ENCODE data around the gene TAS2R5.

DNA sequence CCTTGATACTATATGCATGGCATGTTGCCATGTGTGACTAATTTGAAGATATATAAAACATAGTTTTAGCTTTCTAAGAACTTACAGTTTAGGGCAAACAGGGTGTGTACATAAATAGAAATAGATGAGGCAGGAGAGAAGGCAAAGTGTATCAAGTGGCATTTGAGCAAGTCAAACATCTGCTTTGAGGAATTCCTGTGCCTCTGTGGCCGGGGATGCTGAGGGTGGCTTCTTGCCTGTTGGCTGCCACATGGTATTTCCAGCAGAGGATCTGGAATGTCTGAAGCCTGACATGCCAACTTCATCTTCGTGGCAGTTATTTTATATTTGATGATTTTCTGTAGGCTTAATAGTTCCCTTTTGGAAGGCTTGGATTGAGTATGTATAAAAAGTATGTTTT is 45.9 kb upstream of the TAS2R5 start:
- TF ChIP-seq, protein P1, sequence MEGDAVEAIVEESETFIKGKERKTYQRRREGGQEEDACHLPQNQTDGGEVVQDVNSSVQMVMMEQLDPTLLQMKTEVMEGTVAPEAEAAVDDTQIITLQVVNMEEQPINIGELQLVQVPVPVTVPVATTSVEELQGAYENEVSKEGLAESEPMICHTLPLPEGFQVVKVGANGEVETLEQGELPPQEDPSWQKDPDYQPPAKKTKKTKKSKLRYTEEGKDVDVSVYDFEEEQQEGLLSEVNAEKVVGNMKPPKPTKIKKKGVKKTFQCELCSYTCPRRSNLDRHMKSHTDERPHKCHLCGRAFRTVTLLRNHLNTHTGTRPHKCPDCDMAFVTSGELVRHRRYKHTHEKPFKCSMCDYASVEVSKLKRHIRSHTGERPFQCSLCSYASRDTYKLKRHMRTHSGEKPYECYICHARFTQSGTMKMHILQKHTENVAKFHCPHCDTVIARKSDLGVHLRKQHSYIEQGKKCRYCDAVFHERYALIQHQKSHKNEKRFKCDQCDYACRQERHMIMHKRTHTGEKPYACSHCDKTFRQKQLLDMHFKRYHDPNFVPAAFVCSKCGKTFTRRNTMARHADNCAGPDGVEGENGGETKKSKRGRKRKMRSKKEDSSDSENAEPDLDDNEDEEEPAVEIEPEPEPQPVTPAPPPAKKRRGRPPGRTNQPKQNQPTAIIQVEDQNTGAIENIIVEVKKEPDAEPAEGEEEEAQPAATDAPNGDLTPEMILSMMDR (IDR thresholded peaks at IDR 0.05): no peak
- no peak for TF ChIP-seq POLR2A (IDR thresholded peaks at IDR 0.05)

All from thyroid gland (tissue), 4 donors.